H1 (cell line): ENCODE results near the gene DRD2. TPM values are rescaled to one million over a fixed set of nuclear protein-coding genes. Genes with fewer than 3 reads are reported as not detected.

Source experiments
- CEBPB ChIP-seq: IDR thresholded peaks from 2 replicates; pipeline ENCODE4 v1.6.1; 2012; ENCODE audit warnings: low read depth, low read length
- CHD7 ChIP-seq: fragments of 300-600 bp; sonication (generic); IDR thresholded peaks from 2 replicates; pipeline ENCODE4 v1.7.1; 2012; ENCODE audit warnings: low read length, moderate library complexity, mild to moderate bottlenecking, inconsistent platforms; ENCODE audit not compliant: insufficient replicate concordance
- E2F6 ChIP-seq: IDR thresholded peaks from 2 replicates; pipeline ENCODE4 v1.6.1; 2012; ENCODE audit warnings: inconsistent platforms
- polyA plus RNA-seq, 7 experiments: library from polyadenylated mRNA; depleted of rRNA in 3 of 7; stranded (reverse) in 5 of 7; unstranded in 2 of 7; fragments of >200 nt in 5 of 7; fragments of 200-250 nt in 2 of 7; gene quantifications; 1 replicate in 5 of 7; 2 replicates in 1 of 7; 4 replicates in 1 of 7; pipeline versions ENCODE4 v1.2.1 to v1.2.3, GENCODE V29; 2011 to 2013; ENCODE audit warnings: missing spikeins in 2 of 7, mixed read lengths in 2 of 7
- total RNA-seq: library from RNA; stranded (reverse); fragmentation: NEBNext Ultra II Directional; extraction: Animal tissue kit (Norgen Biotek cat#: 25700); gene quantifications from 2 replicates; pipeline ENCODE4 v1.2.1, GENCODE V29; 2021

The DRD2 gene
- total and polyA plus RNA-seq, 2 of the 8 experiments (the other 6 are each of a cell fraction or from before 2014, with no cell fraction given) = 0.26 to 0.41 TPM

GRCh38 chr11:113446112-113446511 lies 29.1 kb downstream of the DRD2 start (continued):
- no peak for TF ChIP-seq CHD7
- no peak for TF ChIP-seq E2F6
- TF ChIP-seq CEBPB = no peak
